NCI-H526 treated with DMSO at 0.1 percent for 48 hours (cell line): ENCODE measurements around the gene PHGDH.
"Not testable (repeated sequence)": the region's sequence is repeated elsewhere in the genome, so short reads cannot be mapped to it uniquely, and the experiment has no call there.

Source experiments
- DNase-seq: peaks from one replicate; lab custom pipeline; 2025; lab: John Stamatoyannopoulos, UW

PHGDH gene

GRCh38 chr1:119711804-119712341 is at the start of gene PHGDH:
TSS of gene PHGDH (plus strand) at chr1:119711934. CDS start at chr1:119712023, 89 bp downstream.
- DNase-seq, result peak; percentile 84

- DNase-seq, result no peak
Measured at GRCh38 chr1:119662034-119662437, 49.7 kb upstream of the PHGDH start.

DNA sequence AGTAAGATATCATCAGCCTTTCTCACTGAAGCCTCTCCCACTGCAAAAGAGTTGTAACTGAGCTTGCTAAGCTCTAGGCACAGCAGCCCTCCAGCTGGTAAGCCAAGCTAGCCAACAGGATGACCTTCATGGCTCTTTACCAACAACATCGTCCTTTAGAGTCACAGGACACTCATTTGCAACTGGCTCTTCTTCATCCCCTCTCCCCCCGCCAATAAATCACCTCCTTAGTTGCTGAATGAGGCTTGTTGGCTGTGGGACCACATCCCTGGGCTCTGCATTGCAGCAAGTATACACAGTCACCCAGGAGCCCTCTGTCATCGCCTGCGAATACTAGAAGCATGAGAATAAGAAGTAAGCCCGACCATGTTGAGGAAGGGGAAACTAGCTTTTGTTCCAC is 47.7 kb upstream of the PHGDH start:
- no peak for DNase-seq

DNA sequence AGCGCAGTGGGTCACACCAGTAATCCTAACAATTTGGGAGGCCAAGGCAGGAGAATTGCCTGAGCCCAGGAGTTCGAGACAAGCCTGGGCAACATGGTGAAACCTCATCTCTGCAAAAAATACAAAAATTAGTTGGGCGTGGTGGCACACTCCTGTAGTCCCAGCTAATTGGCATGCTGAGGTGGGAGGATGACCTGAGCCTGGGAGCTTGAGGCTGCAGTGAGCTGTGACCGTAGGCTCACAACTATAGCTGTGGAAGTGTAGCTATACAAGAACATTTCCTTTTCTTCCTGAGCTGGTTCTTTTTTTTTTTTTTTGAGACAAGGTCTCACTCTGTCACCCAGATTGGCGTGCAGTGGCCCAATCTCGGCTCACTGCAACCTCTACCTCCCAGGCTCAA is 44.6 kb upstream of the PHGDH start:
- DNase-seq, result no peak

DNA sequence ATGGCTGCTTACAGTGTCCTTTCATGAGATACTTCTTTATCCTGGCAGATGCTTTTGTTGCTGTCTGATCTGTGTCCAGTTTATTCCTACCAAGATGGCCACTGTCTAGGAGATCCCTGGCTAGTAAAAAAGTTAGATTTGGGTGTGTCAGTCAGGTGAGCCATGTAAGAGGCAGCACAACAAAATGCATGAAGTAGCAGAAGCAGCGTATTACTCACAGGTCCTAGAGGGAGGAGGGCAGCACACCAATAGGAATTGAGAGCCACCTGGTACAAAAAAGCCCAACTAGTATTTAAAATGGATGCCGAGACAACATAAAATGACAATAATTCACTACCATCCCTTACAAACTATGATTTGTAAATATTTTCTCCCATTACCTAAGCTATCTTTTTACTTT is 40.8 kb upstream of the PHGDH start:
- no peak for DNase-seq

GRCh38 chr1:119673171-119673940 is 38.4 kb upstream of the PHGDH start:
- no peak for DNase-seq

DNA sequence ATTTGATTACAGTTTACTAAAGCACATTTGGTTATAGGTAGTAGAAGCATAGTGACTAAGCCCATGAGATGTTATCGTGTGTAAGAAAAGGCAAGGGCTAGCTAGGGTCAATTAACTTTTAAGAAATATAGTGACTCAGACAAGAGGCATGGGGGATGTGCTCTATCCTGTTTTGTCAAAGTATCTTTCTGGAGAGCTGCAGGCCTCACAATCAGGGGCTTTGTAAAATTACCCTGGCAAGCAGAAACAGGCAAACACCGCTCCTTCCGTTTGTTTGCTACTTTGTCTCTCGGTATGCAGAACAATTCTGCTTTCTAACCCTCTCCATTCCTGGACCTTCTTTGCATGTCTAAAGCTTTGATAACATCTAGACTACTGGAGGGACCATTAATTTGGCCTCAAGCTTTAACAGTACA is 37.6 kb upstream of the PHGDH start:
- DNase-seq, result peak; percentile 74

GRCh38 chr1:119674835-119675289 is 36.9 kb upstream of the PHGDH start:
- DNase-seq, result peak; percentile 62

GRCh38 chr1:119675349-119676345 is 36.1 kb upstream of the PHGDH start:
- peak; percentile 92 for DNase-seq

DNA sequence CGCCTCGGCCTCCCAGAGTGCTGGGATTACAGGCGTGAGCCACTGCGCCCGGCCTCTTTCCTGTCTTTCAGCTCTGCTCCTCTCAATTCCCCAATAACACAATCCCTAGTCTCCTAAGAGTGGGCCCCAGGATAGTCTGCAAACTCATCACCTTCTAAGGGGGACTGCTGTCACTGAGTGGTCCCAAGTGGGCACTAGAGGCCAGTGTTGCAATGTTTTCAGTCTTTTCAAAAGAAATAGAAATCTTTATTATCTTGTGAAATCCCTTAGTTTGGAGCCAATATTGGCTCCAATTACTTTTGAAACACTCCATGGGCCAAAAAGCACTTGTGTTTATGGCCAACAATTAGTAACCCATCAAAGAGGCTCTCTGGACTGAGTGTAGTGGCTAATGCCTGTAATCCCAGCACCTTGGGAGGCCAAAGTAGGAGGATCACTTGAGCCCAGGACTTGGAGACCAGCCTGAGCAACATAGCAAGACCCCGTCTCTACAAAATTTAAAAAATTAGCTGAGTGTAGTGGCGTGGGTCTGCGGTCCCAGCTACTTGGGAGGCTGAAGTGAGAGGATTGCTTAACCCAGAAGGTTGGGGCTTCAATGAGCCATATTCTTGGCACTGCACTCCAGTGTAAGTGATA is 35.0 kb upstream of the PHGDH start:
- no peak for DNase-seq

GRCh38 chr1:119679223-119679622 is 32.5 kb upstream of the PHGDH start:
- no peak for DNase-seq

GRCh38 chr1:119680193-119680592 is 31.5 kb upstream of the PHGDH start:
- DNase-seq, result no peak

DNA sequence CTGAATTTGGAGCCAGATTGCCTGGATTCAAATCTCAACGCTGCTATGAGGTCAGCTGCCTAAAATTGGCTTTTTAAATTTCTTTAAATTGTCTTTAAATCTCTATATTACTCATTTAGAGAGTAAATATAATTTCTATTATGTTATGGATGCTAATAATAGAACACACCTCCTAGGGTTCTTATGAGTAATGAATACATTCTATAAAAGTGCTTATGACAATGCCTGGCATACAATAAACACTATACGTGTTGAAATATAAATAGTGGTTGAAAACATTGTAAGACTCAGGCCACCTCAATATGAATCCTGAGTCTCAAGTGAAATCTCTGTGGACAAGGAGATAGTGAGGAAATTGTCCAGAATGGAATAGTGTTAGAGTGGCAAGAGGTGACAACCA is 31.0 kb upstream of the PHGDH start:
- no peak for DNase-seq

DNA sequence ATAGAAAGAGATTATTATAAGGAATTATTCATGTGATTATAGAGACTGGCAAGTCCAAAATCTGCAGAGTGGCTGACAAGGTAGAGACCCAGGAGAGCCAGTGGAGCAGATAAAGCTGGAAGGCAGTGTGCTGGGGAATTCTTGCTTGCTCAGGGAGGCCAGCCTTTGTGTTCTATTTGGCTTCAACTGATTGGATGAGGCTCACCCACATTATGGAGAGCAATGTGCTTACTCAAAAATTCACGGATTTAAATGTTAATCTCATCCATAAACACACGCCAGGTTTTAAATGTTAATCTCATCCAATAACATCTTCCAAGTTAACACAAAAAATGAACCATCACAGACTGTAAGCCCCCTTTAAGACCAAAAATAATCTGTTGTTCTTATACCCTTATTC is 30.2 kb upstream of the PHGDH start:
- DNase-seq, result no peak

DNA sequence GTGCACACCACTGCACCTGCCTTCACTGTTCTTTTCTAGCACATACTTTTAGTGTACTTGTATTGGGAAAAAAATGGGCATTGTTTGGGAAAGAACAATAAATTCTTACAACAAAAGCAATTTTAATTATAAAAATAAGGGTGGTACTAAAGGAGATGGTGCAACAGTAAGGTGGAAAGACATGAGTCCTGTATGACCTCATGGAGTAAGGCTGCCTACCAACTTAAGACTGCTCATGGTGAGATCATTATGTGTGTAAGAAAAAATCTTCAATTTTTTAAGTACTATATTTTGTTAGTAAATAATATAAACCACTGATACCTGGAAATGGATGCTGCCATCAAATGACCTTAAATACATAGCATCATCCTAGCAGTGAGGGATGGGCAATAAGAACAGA is 29.6 kb upstream of the PHGDH start:
- DNase-seq, result no peak

- DNase-seq, result no peak
Measured at GRCh38 chr1:119683893-119684292, 27.8 kb upstream of the PHGDH start.

DNA sequence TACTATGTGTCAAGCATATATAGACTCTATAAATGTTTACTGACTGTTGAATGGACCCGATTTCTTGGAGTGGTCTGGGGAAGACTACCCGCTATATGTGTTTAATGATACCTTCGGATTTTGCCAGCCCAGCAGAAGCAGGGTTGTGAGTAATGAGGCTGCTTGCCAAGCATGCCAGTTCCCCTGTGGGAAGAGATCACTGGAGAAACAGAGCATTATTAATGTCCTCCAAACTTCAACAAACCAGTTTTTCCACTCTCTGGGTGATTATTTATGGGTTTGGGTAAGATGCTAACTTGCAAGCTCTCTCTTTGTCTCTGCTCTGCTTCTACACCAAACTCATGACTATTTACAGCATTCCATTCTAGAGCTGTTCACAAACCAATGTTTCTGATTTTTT is 25.1 kb upstream of the PHGDH start:
- DNase-seq, result peak; percentile 78

DNA sequence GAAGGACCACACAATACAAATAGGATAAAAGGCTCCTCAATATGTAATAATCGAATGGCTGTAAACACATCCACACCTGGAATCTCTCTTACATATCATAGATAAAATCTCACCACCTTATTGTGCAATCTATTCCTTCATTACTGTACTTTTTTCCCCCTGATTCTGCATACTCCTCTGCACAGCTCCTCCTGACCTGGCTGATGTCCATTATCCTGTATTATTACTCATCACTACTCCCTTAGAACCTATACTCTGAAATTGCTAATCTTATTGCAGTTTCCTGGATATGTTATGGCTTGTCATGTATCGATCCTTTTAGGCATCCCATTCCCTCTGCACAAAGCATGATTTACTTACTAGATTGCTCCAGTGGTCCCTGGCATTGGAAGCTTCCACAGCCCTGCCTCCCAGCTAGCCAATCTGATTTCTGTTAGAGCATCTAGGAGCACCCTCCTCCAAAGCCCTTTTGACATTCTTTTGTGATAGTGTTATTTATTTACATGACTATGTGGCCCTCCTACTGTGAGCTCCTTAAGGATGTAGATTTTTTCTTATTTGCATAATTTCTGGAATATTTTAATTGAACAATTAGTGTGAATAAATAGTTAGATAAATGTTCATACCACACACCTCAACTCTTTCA is 24.2 kb upstream of the PHGDH start:
- DNase-seq, result no peak

DNA sequence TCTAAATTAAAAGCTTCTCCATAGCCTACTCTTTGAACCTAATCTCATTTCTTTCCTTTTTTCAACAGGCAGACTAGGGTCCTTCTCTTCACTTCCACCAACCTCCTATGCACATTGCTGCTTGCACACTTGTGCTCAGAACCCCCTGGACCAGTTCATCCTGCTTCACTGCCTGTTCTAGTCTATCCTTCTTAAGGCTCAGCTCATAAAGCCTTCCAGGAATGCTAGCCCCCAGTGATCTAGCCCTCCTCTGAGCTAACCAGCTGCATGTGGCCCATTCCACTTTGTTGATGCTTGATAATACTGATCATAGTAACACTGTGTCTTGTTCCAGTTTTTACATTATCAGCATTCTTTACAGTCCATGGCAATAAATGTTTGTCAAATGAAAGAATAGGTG is 22.9 kb upstream of the PHGDH start:
- DNase-seq, result no peak

- DNase-seq, result no peak
Measured at GRCh38 chr1:119689511-119689910, 22.2 kb upstream of the PHGDH start.

GRCh38 chr1:119696863-119697262 is 14.9 kb upstream of the PHGDH start:
- DNase-seq, result not testable (repeated sequence)

DNA sequence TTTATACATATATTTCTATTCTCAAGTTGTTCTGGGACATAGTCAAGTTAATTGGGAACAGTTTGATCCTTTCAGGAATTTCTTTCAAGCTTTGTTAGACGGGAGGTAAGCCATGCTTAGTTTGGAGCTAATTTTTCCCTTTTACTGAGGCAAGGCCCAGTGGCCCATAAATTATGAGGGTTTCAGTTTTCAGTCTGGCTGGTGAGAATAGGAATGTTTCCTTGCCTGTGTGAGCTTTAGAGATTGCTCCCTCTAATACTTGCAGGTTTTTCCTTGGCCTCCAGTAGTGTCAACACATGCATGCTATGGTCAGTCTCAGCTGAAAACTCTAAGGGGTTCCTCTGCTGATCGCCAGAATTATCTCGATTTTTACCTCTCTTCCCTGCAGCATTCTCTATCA is 14.1 kb upstream of the PHGDH start:
- no peak for DNase-seq
